Hepatocyte (in vitro differentiated cells): Measurements from ENCODE around the gene G6PD. TPM values are rescaled to one million over a fixed set of nuclear protein-coding genes. Genes with fewer than 3 reads are reported as not detected.

Experiments used
- DNase-seq: peaks from one replicate; pipeline ENCODE4 v3.0.0-alpha.2; 2016; ENCODE audit warnings: low spot score
- H2AFZ ChIP-seq: fragments of 200-600 bp; sonication (generic); 2 replicates; pipeline ENCODE4 v1.6.0; 2016; ENCODE audit warnings: antibody characterized with exemption, mild to moderate bottlenecking
- H3K27ac ChIP-seq: fragments of 200-600 bp; sonication (generic); 2 replicates; pipeline ENCODE4 v1.5.1; 2016; ENCODE audit warnings: mild to moderate bottlenecking
- H3K27me3 ChIP-seq: fragments of 200-600 bp; sonication (generic); 2 replicates; pipeline ENCODE4 v1.6.1; 2016
- H3K36me3 ChIP-seq: fragments of 200-600 bp; sonication (generic); replicated peaks from 2 replicates; pipeline ENCODE4 v1.5.1; 2016; ENCODE audit warnings: low read depth; ENCODE audit not compliant: insufficient read depth
- H3K4me1 ChIP-seq: fragments of 200-600 bp; sonication (generic); 2 replicates; pipeline ENCODE4 v1.5.1; 2016; ENCODE audit warnings: mild to moderate bottlenecking, moderate library complexity; ENCODE audit not compliant: insufficient read depth
- H3K4me2 ChIP-seq: fragments of 200-600 bp; sonication (generic); 2 replicates; pipeline ENCODE4 v1.6.0; 2016
- H3K4me3 ChIP-seq: fragments of 200-600 bp; sonication (generic); 2 replicates; pipeline ENCODE4 v1.5.1; 2016; ENCODE audit warnings: mild to moderate bottlenecking
- H3K79me2 ChIP-seq: fragments of 200-600 bp; sonication (generic); 2 replicates; pipeline ENCODE4 v1.6.0; 2017; ENCODE audit warnings: mild to moderate bottlenecking
- H3K9me2 ChIP-seq: fragments of 200-600 bp; sonication (generic); replicated peaks from 2 replicates; pipeline ENCODE4 v1.6.0; 2017; ENCODE audit warnings: mild to moderate bottlenecking; ENCODE audit not compliant: insufficient read depth
- H3K9me3 ChIP-seq: fragments of 200-600 bp; sonication (generic); 2 replicates; pipeline ENCODE4 v1.5.1; 2016; ENCODE audit warnings: low read depth, mild to moderate bottlenecking
- H4K20me1 ChIP-seq: fragments of 200-600 bp; sonication (generic); 2 replicates; pipeline ENCODE4 v1.6.0; 2016; ENCODE audit warnings: mild to moderate bottlenecking; ENCODE audit not compliant: insufficient read depth, poor library complexity, severe bottlenecking
- CTCF ChIP-seq: fragments of 200-600 bp; sonication (generic); IDR thresholded peaks from 2 replicates; pipeline ENCODE4 v1.5.1; 2016; ENCODE audit warnings: antibody characterized with exemption, mild to moderate bottlenecking; ENCODE audit not compliant: poor library complexity
- EZH2 ChIP-seq: fragments of 200-600 bp; sonication (generic); IDR thresholded peaks from 2 replicates; pipeline ENCODE4 v1.6.1; 2016; ENCODE audit warnings: antibody characterized with exemption, mild to moderate bottlenecking, borderline replicate concordance
- EZH2phosphoT487 ChIP-seq: fragments of 200-600 bp; sonication (generic); IDR thresholded peaks from one replicate; pipeline ENCODE4 v1.6.1; 2018; ENCODE audit warnings: antibody characterized with exemption, mild to moderate bottlenecking, low read depth, moderate library complexity; ENCODE audit not compliant: unreplicated experiment, severe bottlenecking
- WGBS: methylation state at CpG from one replicate; pipeline ENCODE4 v1.1.6; 2016; ENCODE audit warnings: low lambda C conversion rate; ENCODE audit errors: missing lambda C conversion rate; 5-methylcytosine and 5-hydroxymethylcytosine counted together
- polyA plus RNA-seq: library from polyadenylated mRNA; unstranded; fragments of >200 nt; fragmentation: Nextera tagmentation; extraction: Ambion mirVana; gene quantifications from 2 replicates; pipeline ENCODE4 v1.2.1, GENCODE V29; 2016
- total RNA-seq: library from RNA; depleted of rRNA; stranded (reverse); fragments of >200 nt; gene quantifications from 2 replicates; pipeline ENCODE4 v1.2.3, GENCODE V29; 2014

The G6PD gene
- total and polyA plus RNA-seq, 2 experiments from 2014 or later, result 12.8 to 26.2 TPM

GRCh38 chrX:154534526-154535322 lies 11.9 kb downstream of the G6PD start:
- Histone ChIP-seq H3K4me3 (no peak overlapping the region), H3K79me2 (no peaks in the 10 kb centered on the region), H3K9me3 (no peaks in the 10 kb centered on the region), H3K36me3 (no peaks in the 10 kb centered on the region), H4K20me1 (no peaks in the 10 kb centered on the region), H3K9me2 (no peaks in the 10 kb centered on the region), H3K27ac (peak overlapping the region; percentile 40), H3K27me3 (no peaks in the 10 kb centered on the region), H3K4me1 (no peaks in the 10 kb centered on the region), H3K4me2 (no peak overlapping the region), H2AFZ (no peak overlapping the region)
- peak; percentile 90 for DNase-seq
- WGBS, result 50% methylated on average over 34 of the region's 34 CpGs
- TF ChIP-seq EZH2phosphoT487 (no peak), CTCF (peak; percentile 88)

GRCh38 chrX:154532690-154533089 lies 14.0 kb downstream of the G6PD start:
- no peak for DNase-seq
- no peaks in the 10 kb centered on the region for H3K9me3 ChIP-seq
- TF ChIP-seq CTCF (no peak), EZH2 (no peak), EZH2phosphoT487 (no peak)

GRCh38 chrX:154531626-154532025 lies 15.0 kb downstream of the G6PD start:
- 66% methylated on average over 11 of the region's 16 CpGs for WGBS
- Histone ChIP-seq H3K27ac (no peak overlapping the region), H3K27me3 (no peaks in the 10 kb centered on the region), H4K20me1 (no peaks in the 10 kb centered on the region), H3K36me3 (no peaks in the 10 kb centered on the region), H2AFZ (no peak overlapping the region), H3K4me3 (no peak overlapping the region), H3K9me2 (no peaks in the 10 kb centered on the region), H3K79me2 (no peaks in the 10 kb centered on the region), H3K9me3 (no peaks in the 10 kb centered on the region), H3K4me2 (no peak overlapping the region), H3K4me1 (peaks cover 3% of the 10 kb centered on the region)
- no peak for TF ChIP-seq CTCF
- TF ChIP-seq EZH2, result no peak
- TF ChIP-seq EZH2phosphoT487, result no peak
- peak; percentile 54 for DNase-seq

More at GRCh38 chrX:154532690-154533089, 14.0 kb downstream of the G6PD start:
- Histone ChIP-seq H3K4me1 (no peaks in the 10 kb centered on the region), H3K79me2 (no peaks in the 10 kb centered on the region), H4K20me1 (no peaks in the 10 kb centered on the region), H3K36me3 (no peaks in the 10 kb centered on the region), H2AFZ (no peak overlapping the region), H3K27ac (no peak overlapping the region), H3K4me2 (no peak overlapping the region), H3K4me3 (no peak overlapping the region), H3K27me3 (no peaks in the 10 kb centered on the region), H3K9me2 (no peaks in the 10 kb centered on the region)
- WGBS, result 93% methylated on average over 23 of the region's 23 CpGs
